Adrenal gland (tissue), 5 donors: ENCODE data around the gene TNFSF8.

Experiments
- POLR2A ChIP-seq, 2 donors: fragments of 450-650 bp; IDR thresholded peaks; one replicate each; pipeline ENCODE4 v1.6.1; 2017; ENCODE audit warnings: antibody characterized with exemption in 2 of 2, mild to moderate bottlenecking in 2 of 2, moderate library complexity in 1 of 2
- TF ChIP-seq, protein P1 (sequence below), 6 experiments: fragments of 450-650 bp in 4 of 6; fragments of 200-600 bp in 2 of 6; sonication (generic) in 1 of 6; IDR thresholded peaks; 1 replicate in 5 of 6; 2 replicates in 1 of 6; pipeline versions ENCODE4 v1.5.1 to v1.8.0; 2016 to 2021; ENCODE audit warnings: antibody characterized with exemption in 6 of 6, mild to moderate bottlenecking in 2 of 6, moderate library complexity in 1 of 6
- donor health status: DM: no; HTN: no; CAD: no.

DNA sequence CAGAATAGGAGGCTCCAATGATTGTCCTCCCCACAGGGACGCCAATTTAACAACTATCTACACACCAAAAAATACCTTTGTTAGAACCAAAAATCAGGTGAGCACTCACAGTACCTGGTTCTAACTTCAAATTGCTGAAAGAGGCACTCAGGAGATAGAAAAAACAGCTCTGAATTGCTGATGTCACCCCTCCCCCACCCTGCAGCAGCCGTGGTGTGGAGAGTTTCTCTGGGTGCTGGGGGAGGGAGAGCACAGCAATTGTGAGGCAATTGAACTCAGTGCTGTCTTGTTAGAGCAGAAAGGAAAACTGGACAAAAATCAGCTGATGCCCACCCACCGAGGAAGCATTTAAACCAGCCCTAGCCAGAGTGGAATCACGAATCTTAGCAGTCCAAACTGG is 41.8 kb downstream of the TNFSF8 start:
- no peak for TF ChIP-seq POLR2A (IDR thresholded peaks at IDR 0.05)
- TF ChIP-seq, protein P1, sequence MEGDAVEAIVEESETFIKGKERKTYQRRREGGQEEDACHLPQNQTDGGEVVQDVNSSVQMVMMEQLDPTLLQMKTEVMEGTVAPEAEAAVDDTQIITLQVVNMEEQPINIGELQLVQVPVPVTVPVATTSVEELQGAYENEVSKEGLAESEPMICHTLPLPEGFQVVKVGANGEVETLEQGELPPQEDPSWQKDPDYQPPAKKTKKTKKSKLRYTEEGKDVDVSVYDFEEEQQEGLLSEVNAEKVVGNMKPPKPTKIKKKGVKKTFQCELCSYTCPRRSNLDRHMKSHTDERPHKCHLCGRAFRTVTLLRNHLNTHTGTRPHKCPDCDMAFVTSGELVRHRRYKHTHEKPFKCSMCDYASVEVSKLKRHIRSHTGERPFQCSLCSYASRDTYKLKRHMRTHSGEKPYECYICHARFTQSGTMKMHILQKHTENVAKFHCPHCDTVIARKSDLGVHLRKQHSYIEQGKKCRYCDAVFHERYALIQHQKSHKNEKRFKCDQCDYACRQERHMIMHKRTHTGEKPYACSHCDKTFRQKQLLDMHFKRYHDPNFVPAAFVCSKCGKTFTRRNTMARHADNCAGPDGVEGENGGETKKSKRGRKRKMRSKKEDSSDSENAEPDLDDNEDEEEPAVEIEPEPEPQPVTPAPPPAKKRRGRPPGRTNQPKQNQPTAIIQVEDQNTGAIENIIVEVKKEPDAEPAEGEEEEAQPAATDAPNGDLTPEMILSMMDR (IDR thresholded peaks at IDR 0.05): no peak
